HG02610 (cell line): ENCODE measurements around the gene IQSEC1.
"Not testable (repeated sequence)": the region's sequence is repeated elsewhere in the genome, so short reads cannot be mapped to it uniquely, and the experiment has no call there.

ENCODE experiments used
- ATAC-seq: cut with Tn5 transposase; IDR thresholded peaks from one replicate; pipeline ENCODE4 v1.9.1; 2021; ENCODE audit warnings: mild to moderate bottlenecking, moderate library complexity; ENCODE audit not compliant: unreplicated experiment

Gene IQSEC1

DNA sequence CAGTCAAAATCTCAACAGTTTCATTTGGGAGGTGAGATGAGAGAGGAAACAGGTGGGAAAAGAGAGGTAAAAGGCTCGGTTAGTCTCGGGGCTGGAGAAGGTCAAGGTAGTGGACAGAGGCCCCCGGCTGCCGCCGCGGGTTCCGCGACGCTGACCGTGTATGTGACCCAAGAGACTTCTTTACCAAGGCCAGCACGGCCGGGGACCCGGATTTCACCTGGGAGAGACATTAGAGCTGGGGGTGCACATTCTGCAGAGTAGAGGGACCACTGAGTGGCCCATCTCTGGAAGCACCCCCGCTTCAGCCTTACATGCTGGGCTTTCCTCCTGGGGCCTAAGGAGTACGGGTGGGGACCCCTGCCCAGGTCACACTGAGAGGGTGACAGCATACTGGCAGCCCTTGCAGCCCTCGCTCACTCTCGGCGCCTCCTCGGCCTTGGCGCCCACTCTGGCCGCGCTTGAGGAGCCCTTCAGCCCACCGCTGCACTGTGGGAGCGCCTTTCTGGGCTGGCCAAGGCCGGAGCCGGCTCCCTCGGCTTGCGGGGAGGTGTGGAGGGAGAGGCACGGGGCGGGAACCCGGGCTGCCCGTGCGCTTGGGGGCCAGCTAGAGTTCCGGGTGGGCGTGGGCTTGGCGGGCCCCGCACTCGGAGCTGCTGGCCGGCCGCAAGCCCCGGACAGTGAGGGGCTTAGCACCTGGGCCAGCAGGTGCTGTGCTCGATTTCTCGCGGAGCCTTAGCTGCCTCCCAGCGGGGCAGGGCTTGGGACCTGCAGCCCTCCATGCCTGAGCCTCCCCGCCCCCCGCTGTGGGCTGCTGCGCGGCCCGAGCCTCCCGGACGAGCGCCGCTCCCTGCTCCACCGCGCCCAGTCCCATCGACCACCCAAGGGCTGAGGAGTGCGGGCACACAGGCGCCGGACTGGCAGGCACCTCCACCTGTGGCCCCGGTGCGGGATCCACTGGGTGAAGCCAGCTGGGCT lies 190.6 kb downstream of the IQSEC1 start:
- no peak for ATAC-seq

DNA sequence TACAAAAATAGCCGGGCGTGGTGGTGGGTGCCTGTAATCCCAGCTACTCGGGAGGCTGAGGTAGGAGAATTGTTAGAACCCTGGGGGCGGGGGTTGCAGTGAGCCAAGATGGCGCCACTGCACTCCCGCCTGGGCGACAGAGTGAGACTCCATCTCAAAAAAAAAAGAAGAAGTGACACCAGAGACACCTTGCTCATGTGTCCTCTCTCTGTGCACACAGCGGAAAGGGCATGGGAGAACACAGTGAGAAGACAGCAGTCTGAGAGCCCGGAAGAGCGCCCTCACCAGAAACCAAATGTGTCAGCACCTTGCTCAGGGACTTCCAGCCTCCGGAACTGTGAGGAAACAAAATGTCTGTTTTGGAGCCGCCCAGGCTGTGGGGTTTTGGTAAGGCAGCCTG lies 191.4 kb downstream of the IQSEC1 start:
- ATAC-seq: peak; percentile 60

DNA sequence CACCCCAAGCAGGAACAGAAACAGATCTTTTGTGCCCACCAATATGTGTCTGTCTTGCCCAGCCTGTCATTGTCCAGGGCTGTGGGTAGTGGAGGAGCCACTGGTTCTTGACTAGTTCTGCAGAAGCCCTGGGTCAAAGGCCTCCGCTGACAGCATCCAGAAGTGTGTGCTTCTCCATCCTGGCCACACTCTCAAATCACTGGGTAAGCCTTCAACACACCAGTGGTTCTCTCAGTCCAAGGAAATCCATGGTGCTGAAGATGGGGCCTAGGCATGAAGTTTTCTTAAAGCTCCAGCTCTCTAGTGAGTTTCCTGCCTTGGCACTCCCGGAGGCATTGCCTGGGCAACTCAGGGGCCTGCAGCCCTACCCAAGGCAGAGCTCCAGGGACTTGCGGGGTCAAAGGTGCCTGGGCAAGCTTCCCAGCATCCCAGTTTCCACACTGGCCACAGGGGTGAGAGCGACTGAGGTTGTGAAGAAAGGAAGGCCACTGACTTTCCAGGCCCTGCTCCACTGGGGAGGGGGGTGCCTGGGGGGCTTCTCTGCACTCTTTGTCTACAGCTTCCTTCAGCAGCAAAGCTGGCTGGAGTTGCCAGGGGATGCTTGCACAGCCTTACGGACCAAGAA lies 193.9 kb downstream of the IQSEC1 start:
- no peak for ATAC-seq

DNA sequence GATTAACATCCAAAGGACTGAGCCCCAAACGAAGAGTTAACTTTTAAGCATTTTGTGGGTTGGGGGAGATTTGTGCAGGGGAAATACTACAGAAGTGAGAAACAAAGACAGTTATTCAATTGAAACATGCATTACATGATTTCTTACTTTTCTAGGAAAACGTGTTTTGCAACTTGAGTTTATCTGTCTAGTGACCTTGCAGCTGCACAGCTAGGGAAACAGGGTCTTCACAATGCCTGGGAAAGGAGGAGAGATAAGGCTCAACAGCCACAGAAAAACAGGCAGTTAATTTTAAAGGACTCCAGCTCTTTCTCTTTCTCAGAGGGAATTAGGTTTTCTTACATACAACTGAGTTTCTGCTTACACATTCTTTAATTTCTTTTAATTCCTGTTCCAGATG lies 194.5 kb downstream of the IQSEC1 start:
- not testable (repeated sequence) for ATAC-seq

DNA sequence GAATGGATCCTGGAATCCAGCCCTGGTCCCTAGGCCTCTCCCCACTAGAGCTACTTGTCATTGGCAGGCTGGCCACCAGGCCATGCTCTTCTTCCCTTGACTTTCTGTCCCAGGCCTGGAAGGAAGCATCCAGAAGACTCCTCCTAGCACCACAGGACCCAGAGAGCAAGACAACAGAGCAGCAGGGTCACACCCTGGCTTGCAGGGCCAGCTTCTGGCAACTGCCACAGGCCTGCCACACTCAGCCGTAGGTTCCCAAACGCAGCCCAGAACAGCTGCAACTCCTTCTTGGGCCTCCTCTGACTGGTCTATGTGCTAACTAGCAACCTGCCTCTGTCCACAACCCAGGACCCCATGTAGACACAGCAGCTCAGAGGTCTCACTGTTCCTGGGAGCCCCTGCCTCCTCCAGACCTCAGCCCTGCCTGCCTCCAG lies 195.1 kb downstream of the IQSEC1 start:
- no peak for ATAC-seq

DNA sequence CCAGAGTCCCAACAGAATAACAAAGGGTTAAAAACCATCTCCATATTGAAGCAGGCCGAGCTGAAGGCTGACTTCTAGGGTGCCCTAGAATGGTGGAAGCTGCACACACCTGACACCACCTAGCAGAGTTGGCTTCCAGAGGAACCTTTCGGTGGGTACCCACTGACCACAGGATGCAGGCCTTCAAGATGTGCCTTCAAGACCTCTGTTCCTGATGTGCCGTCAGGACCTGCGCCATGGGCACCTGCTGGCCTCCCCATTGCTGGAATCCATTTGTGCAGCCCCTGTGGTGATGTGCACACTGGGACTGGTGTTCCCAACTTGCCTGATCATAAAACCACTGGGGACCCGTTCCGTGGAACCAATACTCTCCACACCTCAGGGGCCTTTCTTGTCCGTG lies 196.2 kb downstream of the IQSEC1 start:
- no peak for ATAC-seq

DNA sequence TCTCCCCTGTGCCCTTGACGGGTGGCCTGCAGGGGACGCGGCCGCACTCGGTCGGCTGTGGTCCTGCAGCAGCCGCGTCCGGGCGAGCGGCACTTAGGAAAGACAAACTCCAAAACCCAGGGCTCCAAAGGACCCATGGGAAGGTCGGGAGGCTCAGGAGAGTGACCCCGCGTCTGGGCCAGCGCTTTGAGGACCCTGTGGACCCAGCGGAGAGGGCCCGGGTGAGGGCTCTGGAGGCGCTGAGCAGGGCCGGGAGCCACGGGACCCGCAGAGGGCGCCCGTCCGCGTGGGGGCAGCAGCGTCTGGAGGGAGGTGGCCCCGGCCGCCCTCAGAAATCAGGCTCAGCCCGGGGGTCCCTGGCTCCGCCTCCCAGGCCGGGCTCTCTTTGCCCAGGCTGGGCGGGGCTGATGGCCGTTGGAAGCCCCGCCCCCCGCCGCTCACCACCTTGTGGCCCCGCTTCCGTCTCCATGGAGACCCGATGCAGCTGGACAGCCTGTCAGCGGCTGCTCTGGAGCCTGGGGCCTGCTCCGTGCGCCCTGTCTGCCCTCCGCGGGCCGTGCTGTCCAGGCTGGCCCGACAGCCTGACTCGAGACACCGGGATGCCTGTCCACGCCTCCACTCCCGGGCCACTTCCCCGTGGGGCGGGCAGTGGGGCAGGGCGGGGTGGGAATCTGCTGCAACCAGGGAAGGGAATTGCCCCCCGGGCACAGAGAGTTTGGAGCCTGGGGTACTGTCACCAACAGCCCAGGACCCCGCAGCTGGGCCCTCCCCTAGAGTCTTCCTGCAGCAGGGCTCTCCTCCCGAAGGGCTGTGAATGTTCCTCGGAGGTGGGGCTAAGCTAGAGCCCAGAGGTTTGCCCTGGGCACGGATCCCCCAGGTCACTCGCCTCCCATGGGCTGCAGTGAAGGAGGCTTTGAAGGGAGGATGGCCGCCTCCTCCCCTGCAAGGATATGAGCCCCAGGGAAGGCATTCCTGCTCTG lies 197.1 kb downstream of the IQSEC1 start:
- peak; percentile 47 for ATAC-seq

DNA sequence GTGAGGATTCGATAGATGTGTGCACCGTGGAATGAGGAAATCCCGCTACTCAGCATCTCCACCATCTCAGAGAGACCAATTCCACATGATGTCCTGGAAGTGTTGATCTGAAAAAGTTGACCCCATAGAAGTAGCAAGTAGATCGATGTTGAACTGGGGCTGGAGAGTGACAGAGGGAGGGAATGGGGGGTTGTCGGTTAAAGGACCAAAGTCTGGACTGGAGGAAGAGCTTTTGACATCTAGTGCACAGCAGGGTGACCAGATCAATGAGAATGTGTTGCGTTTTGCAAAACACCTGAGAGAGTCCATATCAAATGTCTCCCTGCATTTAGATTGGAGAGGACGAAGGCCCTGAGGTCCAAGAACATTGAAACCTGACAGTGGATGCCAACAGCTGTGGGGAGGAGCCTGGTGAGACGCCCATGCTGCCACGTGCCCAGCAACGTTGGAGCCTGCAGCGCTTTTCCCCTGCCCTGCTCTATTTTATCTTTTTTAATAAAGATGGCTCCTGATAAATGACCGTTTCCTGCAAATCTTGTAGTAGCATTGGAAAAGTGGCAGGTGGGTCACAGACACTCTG lies 201.7 kb downstream of the IQSEC1 start:
- ATAC-seq: no peak

DNA sequence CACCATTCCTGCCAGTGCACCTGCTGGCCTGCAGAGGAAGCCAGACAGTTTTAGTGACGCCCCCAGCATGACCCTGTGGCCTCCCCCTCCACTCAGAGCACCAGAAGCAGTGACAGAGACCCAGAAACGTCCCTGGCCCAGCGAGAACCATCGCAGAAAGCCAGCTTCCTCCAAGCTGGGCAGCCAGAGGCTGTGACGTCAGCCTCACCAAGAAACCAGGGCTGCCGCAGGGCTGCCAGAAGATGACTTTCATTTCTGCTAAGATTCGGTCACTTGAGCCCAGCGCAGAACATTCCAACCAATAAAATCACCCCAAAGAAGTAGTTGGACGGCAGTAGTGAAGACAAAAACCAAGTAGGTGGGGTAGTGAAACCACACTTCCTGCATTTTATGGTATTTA lies 202.3 kb downstream of the IQSEC1 start:
- no peak for ATAC-seq

DNA sequence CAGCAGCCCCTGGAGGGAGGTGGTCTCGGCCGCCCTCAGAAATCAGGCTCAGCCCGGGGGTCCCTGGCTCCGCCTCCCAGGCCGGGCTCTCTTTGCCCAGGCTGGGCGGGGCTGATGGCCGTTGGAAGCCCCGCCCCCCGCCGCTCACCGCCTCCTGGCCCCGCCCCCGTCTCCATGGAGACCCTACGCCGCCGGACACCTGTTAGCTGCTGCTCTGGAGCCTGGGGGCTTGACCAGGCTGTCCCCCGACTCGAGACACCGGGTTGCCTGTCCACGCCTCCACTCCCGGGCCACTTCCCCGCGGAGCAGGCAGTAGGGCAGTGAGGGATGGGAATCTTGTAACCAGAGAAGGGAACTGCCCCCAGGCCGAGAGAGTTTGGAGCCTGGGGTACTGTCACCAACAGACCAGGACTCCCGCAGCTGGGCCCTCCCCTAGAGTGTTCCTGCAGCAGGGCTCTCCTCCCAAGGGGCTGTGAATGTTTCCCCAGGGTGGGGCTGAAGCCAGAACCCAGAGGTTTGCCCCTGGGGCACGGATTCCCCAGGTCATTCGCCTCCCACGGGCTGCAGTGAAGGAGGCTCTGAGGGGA lies 204.1 kb downstream of the IQSEC1 start:
- ATAC-seq: peak; percentile 49

DNA sequence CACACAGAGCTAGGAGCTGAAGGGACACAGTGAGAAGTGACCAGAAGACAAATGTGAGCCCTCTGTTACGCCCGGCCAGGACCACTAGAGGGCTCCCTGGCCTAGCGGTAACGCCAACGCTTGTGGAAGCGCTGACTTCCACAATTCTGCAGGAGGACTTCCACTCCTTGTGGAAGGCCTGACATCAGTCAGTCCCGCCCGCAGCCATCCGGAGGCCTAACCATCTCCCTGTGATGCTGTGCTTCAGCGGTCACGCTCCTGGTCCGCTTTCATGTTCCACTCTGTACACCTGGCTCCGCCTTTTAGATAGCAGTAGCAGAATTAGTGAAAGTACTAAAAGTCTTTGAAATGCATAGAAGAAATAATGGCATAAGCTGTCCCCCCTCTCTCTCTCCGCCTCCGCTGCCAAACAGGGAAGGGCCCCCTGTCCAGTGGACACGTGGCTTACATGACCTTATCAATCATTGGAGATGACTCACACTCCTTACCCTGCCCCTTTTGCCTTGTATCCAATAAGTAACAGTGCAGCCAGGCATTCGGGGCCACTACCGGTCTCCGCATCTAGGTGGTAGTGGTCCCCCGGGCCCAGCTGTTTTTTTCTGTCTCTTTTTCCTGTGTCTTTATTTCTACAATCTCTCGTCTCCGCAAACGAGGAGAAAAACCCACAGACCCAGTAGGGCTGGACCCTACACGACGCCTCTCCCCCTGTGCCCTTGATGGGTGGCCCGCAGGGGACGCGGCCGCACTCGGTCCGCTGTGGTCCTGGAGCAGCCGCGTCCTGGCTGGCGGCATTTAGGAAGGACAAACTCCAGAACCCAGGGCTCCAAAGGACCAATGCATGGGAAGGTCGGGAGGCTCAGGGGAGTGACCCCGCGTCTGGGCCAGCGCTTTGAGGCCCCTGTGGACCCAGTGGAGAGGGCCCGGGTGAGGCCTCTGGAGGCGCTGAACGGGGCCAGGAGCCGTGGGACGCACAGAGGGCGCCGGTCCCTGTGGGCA lies 204.9 kb downstream of the IQSEC1 start:
- ATAC-seq: peak; percentile 72

DNA sequence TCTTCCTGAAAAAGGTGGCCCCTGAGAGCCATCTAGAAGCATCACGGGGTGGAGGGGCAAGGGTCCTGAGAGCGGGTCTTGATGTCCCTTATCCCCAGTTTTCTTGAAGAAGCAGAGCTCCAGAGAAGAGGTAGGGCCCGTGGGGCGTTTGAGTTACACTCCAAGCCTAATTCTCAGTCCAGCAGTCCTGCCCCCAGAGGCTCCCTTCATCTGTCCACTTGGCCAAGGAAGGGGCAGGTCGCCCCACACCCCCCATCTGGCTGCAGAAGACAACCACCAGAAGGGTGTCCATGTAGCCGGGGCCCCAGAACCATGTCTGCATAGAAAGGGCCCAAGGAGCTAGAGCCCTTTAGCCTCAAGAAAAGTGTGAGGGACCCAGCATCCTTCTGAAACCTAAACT lies 206.4 kb downstream of the IQSEC1 start:
- ATAC-seq: no peak

DNA sequence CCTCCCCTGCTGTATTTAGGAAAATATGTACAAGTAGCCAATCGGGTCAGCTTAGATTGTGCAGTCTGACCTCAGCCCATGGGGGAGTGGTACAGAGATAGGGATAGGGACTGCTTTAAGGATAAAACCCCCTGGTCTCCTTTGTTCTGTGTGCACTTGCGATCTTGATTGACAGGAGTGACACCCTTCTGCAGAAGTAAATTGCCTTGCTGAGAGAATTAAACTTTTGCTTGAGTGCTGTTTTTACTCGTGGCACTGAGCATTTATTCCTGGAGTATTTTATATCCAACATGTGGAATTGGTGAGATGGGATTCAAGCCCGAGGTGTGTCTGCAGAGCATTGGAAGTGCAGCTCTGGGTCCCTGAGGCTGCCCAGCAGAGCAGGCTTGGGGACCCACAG lies 208.0 kb downstream of the IQSEC1 start:
- no peak for ATAC-seq

DNA sequence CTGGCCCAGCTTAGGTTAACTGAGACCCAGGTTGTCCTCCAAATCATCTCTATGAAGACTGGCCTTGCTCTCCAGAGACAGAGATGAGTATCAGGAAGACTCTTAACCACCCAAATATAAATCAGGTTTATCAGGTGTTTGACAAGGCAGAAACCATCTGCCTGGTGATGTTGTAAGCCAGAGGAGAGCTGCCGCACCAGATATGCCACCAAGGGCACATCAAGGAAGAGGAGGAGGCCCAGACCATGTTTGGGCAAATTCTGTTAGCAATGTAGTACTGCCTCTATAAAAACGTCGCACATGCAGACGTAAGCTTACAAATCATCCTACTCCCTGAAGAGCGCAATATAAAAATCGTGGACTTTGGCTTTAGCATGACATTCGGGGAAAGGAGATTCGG lies 210.8 kb downstream of the IQSEC1 start:
- ATAC-seq: no peak

DNA sequence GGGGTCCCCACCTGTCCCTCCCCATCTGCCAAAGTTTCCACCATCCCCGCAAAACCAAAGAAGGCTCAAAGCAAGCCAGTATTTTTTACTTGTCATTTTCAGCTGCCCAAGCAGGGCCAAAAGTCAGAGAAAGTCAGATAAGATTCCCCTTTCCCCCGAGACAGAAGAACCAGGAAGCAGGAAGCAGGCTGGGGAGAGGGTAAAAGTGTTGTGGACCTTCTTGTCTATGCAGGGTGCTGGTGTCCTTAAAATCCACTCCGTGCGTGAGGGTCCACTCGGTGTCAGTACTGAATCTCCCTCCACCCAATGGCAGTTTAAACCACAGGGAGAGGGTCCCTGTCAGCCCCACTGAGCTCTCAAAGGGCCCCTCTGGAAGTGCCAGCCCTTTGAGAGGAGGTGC lies 211.6 kb downstream of the IQSEC1 start:
- ATAC-seq: no peak

DNA sequence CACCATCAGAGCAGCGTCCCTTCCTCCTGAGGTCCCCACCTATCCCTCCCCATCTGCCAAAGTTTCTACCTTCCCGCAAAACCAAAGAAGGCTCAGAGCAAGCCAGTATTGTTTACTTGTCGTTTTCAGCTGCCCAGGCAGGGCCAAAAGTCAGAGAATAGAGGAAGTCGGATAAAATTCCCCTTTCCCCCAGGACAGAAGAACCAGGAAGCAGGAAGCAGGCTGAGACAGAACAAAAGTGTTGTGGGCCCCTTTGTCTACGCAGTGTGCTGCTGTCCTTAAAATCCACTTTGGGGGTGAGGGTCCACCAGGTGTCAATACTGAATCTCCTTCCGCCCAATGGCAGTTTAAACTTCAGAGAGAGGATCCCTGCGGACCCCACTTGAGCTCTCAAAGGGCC lies 213.4 kb downstream of the IQSEC1 start:
- no peak for ATAC-seq

DNA sequence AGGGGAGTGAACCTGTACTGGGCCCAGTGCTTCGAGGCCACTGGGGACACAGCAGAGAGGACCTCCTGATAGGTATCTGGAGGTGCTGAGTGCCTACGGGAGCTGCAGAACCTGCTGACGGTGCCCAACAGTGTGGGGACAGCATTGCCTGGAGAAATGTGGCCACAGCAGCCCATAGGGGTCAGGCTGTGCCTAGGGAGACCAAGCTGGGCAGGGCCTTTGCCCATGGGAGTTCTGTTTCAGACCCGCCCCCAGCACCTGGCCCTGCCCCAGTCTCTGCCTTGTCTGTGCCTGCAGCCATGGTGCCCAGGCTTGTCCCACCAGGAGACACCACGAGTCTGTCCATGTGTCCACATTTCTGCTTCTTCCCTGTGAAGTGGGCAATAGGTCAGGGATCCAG lies 216.6 kb downstream of the IQSEC1 start:
- no peak for ATAC-seq

DNA sequence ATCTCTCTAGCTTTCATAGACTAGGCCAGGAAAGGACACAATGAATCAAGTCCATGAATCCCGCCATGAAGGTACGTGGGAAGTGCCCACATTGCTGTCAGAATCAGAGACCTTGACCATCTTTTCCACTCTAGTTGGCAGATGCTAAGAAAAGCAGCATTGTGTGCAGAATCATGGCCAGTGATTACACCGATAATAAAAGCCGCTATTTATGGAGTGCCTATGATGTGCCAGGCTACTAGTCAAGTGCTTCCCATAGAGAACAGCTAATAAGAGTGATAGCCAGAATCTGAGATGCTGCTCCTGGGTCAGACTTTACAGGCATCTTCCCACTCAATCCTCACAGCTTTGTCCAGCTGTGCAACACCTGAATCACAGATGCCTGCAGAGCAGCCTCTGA lies 218.7 kb downstream of the IQSEC1 start:
- ATAC-seq: no peak

DNA sequence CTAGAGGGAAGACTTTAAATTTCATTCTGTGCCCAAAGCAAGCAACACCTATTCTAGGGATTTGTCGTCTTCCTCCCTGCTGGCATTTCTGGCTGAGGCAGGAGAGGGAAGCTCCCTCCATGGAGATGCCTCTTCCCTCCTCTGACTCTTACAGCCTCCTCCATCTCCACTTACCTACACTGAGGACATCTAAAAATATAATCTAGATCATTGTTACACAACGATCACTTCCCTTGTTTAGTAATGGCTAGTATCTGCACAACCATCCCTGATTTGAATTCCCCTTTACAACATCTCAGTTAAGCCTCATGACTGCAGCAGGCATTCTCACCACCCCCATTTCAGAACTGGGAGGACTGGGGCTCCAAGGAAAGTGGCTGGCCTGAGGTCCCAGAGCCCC lies 219.4 kb downstream of the IQSEC1 start:
- not testable (repeated sequence) for ATAC-seq
